ENCODE data around the gene SSBP4.

SSBP4 gene

GRCh38 chr19:18386543-18387271 is 32.5 kb upstream of the SSBP4 start (continued):
- TF ChIP-seq, protein P1, sequence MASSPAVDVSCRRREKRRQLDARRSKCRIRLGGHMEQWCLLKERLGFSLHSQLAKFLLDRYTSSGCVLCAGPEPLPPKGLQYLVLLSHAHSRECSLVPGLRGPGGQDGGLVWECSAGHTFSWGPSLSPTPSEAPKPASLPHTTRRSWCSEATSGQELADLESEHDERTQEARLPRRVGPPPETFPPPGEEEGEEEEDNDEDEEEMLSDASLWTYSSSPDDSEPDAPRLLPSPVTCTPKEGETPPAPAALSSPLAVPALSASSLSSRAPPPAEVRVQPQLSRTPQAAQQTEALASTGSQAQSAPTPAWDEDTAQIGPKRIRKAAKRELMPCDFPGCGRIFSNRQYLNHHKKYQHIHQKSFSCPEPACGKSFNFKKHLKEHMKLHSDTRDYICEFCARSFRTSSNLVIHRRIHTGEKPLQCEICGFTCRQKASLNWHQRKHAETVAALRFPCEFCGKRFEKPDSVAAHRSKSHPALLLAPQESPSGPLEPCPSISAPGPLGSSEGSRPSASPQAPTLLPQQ (tag by site-specific recombination; IDR thresholded peaks at IDR 0.05), result peak; percentile 55

DNA sequence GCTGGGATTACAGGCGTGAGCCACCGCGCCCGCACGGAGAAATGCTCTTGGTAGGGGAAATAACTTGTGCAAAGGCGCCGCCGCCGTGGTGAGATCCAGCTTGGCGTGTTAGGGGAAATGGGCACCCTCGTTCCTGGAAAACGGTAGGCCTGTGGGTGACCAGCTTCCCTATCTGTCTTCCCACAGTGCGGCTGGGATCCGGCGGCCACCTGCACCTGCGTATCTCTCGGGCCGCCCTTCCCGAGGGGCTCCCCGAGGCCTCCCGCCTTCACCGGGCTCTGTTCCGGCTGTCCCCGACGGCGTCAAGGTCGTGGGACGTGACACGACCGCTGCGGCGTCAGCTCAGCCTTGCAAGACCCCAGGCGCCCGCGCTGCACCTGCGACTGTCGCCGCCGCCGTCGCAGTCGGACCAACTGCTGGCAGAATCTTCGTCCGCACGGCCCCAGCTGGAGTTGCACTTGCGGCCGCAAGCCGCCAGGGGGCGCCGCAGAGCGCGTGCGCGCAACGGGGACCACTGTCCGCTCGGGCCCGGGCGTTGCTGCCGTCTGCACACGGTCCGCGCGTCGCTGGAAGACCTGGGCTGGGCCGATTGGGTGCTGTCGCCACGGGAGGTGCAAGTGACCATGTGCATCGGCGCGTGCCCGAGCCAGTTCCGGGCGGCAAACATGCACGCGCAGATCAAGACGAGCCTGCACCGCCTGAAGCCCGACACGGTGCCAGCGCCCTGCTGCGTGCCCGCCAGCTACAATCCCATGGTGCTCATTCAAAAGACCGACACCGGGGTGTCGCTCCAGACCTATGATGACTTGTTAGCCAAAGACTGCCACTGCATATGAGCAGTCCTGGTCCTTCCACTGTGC is 30.9 kb upstream of the SSBP4 start:
- Histone ChIP-seq H3K9me3 (ENCODE audit: control insufficient read depth, insufficient read depth, low read depth, low read length) (no peaks in the 10 kb centered on the region), H3K27ac (ENCODE audit: extremely low read depth, low read depth, low read length) (no peak overlapping the region), H3K4me3 (ENCODE audit: low read depth, low read length) (no peak overlapping the region; the same call in 1 of the 2 replicates), H3K36me3 (ENCODE audit: control insufficient read depth in 2 of 2, insufficient read depth in 1 of 2, low read length in 2 of 2) (no peaks in the 10 kb centered on the region), H3K4me1 (ENCODE audit: control insufficient read depth, insufficient read depth, low read length) (no peaks in the 10 kb centered on the region)
- POLR2A ChIA-PET, result interaction anchor here (0.8 to 1.5 kb wide), 3 partner anchors 8 to 109 kb away, joined by 3 to 5 read pairs (median 4); no protein-coding TSS in a partner anchor
- CTCF ChIA-PET, result interaction anchor here (0.5 to 5.6 kb wide), 27 partner anchors 8 to 239 kb away, joined by 3 to 68 read pairs (median 6); partner anchors contain the start of genes JUND, LRRC25 and SSBP4
- TF ChIP-seq, protein P2, sequence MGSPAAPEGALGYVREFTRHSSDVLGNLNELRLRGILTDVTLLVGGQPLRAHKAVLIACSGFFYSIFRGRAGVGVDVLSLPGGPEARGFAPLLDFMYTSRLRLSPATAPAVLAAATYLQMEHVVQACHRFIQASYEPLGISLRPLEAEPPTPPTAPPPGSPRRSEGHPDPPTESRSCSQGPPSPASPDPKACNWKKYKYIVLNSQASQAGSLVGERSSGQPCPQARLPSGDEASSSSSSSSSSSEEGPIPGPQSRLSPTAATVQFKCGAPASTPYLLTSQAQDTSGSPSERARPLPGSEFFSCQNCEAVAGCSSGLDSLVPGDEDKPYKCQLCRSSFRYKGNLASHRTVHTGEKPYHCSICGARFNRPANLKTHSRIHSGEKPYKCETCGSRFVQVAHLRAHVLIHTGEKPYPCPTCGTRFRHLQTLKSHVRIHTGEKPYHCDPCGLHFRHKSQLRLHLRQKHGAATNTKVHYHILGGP (tag by site-specific recombination; IDR thresholded peaks at IDR 0.05), result no peak
- TF ChIP-seq ZEB2 (tag by site-specific recombination; IDR thresholded peaks at IDR 0.05), result peak; percentile 81
- TF ChIP-seq ZBTB1 (tag by site-specific recombination; IDR thresholded peaks at IDR 0.05), result no peak
- no peak for TF ChIP-seq ZNF677 (tag by site-specific recombination; IDR thresholded peaks at IDR 0.05)
- TF ChIP-seq ZNF560 (tag by site-specific recombination; IDR thresholded peaks at IDR 0.05; ENCODE audit: borderline replicate concordance), result peak; percentile 70; the same call in 1 of the 2 replicates
- no peak for TF ChIP-seq ZSCAN18 (tag by site-specific recombination; IDR thresholded peaks at IDR 0.05)
- TF ChIP-seq, protein P3, sequence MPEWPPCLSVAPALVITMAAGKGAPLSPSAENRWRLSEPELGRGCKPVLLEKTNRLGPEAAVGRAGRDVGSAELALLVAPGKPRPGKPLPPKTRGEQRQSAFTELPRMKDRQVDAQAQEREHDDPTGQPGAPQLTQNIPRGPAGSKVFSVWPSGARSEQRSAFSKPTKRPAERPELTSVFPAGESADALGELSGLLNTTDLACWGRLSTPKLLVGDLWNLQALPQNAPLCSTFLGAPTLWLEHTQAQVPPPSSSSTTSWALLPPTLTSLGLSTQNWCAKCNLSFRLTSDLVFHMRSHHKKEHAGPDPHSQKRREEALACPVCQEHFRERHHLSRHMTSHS (tag by site-specific recombination; IDR thresholded peaks at IDR 0.05), result no peak
- no peak for TF ChIP-seq ZNF184 (tag by site-specific recombination; IDR thresholded peaks at IDR 0.05)
- TF ChIP-seq, protein P4, sequence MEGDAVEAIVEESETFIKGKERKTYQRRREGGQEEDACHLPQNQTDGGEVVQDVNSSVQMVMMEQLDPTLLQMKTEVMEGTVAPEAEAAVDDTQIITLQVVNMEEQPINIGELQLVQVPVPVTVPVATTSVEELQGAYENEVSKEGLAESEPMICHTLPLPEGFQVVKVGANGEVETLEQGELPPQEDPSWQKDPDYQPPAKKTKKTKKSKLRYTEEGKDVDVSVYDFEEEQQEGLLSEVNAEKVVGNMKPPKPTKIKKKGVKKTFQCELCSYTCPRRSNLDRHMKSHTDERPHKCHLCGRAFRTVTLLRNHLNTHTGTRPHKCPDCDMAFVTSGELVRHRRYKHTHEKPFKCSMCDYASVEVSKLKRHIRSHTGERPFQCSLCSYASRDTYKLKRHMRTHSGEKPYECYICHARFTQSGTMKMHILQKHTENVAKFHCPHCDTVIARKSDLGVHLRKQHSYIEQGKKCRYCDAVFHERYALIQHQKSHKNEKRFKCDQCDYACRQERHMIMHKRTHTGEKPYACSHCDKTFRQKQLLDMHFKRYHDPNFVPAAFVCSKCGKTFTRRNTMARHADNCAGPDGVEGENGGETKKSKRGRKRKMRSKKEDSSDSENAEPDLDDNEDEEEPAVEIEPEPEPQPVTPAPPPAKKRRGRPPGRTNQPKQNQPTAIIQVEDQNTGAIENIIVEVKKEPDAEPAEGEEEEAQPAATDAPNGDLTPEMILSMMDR (tag by site-specific recombination; IDR thresholded peaks at IDR 0.05), result peak; percentile 99
- TF ChIP-seq ZNF148 (tag by site-specific recombination; IDR thresholded peaks at IDR 0.05; ENCODE audit: borderline replicate concordance), result no peak
- no peak for TF ChIP-seq ZNF19 (tag by site-specific recombination; IDR thresholded peaks at IDR 0.05; ENCODE audit: low read depth)
- 0 out of 2 replicates have a peak, but pooled peaks have one; percentile 38 for TF ChIP-seq ZNF24 (tag by site-specific recombination; IDR thresholded peaks at IDR 0.05)
- TF ChIP-seq IKZF3 (tag by site-specific recombination; IDR thresholded peaks at IDR 0.05), result no peak
- no peak for TF ChIP-seq ZNF530 (tag by site-specific recombination; IDR thresholded peaks at IDR 0.05; ENCODE audit: low read depth)
- TF ChIP-seq ZNF423 (tag by site-specific recombination; IDR thresholded peaks at IDR 0.05), result no peak
- TF ChIP-seq ZNF549 (tag by site-specific recombination; IDR thresholded peaks at IDR 0.05), result no peak
- no peak for TF ChIP-seq ZNF280D (tag by site-specific recombination; IDR thresholded peaks at IDR 0.05)
- TF ChIP-seq ZNF585B (tag by site-specific recombination; IDR thresholded peaks at IDR 0.05), result no peak
- 0 out of 2 replicates have a peak, but pooled peaks have one; percentile 41 for TF ChIP-seq ZNF501 (tag by site-specific recombination; IDR thresholded peaks at IDR 0.05)
